ENCODE measurements around the gene TEX261.

The TEX261 gene

GRCh38 chr2:70939001-70939838, 55.5 kb downstream of the TEX261 start:
- in situ Hi-C loops (cut with HindIII; ENCODE audit: low sequenced_read_pairs) = no loop called here

DNA sequence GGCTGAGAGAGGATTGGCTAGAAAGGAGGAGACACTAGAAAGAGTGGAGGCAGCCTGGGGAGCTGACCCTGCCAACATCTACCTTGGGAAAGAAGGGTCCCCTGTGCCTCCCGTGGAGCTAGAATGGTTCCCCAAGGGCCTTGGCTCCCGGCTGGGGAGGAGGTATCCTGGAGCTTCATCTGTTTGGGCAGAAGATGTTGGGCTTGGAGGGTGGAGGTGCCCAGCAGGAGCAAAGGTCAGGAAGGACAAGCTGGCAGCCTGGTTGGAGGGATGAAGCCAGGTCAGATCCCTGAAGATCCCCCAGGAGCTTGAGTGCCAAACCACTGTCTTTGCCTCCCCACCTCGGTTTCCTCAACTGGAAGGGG, 56.1 kb downstream of the TEX261 start:
- in situ Hi-C loops (cut with HindIII; ENCODE audit: low sequenced_read_pairs) = no loop called here

GRCh38 chr2:70937866-70938585, 56.6 kb downstream of the TEX261 start:
- in situ Hi-C loops (cut with HindIII; ENCODE audit: low sequenced_read_pairs) = no loop called here

DNA sequence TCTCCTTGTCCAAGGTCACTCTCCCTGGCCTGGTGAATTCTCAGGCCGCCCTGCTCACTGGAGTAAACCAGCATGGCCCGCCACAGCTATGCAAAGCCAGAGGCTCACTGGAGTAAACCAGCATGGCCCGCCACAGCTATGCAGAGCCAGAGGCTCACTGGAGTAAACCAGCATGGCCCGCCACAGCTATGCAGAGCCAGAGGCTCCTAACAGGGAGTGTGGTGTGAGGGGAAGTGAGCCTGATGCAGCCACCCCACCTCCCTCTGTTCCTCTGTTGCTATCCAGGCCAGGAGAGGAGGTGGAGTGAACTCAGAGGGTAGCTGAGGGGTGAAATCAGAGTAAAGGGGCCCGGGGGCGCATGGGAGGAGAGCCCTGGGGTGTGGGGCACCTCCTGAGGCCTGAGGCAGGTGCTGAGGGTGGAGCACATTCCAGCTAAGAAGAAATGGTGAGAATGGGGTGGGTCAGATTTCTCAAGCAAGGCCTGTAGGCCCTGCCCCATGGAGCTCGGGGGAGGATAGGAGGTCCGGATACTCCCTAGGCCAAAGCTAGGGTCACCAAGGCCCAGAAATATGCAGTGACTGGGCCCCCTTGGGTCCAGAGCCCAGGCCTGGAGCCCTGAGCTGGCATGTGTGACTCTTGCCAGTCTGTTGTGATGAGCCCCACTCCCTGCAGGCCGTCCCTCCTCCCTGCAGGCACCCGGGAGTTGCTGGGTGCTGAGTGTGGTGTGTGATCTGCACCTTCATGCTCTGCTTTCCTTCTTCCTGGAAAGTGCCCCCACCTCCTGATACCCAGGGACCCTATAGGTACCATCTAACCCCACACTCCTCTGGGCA, 57.5 kb downstream of the TEX261 start:
- in situ Hi-C loops (cut with HindIII; ENCODE audit: low sequenced_read_pairs) = no loop called here

- in situ Hi-C loops (cut with HindIII; ENCODE audit: low sequenced_read_pairs) = no loop called here
Observed at GRCh38 chr2:70936165-70936978, 58.3 kb downstream of the TEX261 start.

Data from DLD1 (cell line).